ENCODE results near the gene PRKN.

GRCh38 chr6:161344626-161345025 is 1382.9 kb downstream of the PRKN start:
- TF ChIP-seq CTCF (IDR thresholded peaks at IDR 0.05) (no peak), POLR2A (IDR thresholded peaks at IDR 0.05) (no peak)

All from tibial nerve (tissue), 3 donors.